Trophoblast cell (in vitro differentiated cells and primary cell): Measurements from ENCODE around the gene ADAM8.

ENCODE experiments used
- DNase-seq, 2 donors: peaks; one replicate each; pipeline ENCODE4 v3.0.0-alpha.2; 2016
- H2AFZ ChIP-seq: 2 replicates; pipeline ENCODE4 v1.6.1; 2013; ENCODE audit warnings: low read length, moderate library complexity, mild to moderate bottlenecking; ENCODE audit not compliant: insufficient read depth, poor library complexity
- H2AK5ac ChIP-seq: 2 replicates; pipeline ENCODE4 v1.6.1; 2013; ENCODE audit warnings: mild to moderate bottlenecking, low read length
- H2BK120ac ChIP-seq: 2 replicates; pipeline ENCODE4 v1.6.1; 2013; ENCODE audit warnings: low read length, mild to moderate bottlenecking, moderate library complexity; ENCODE audit not compliant: insufficient read depth, poor library complexity
- H2BK12ac ChIP-seq: 2 replicates; pipeline ENCODE4 v1.6.1; 2013; ENCODE audit warnings: mild to moderate bottlenecking, low read length, moderate library complexity
- H2BK5ac ChIP-seq: 2 replicates; pipeline ENCODE4 v1.6.1; 2013; ENCODE audit warnings: low read length, low read depth, moderate library complexity, mild to moderate bottlenecking; ENCODE audit not compliant: poor library complexity
- H3K14ac ChIP-seq: 2 replicates; pipeline ENCODE4 v1.6.1; 2013; ENCODE audit warnings: mild to moderate bottlenecking, low read length
- H3K18ac ChIP-seq: 2 replicates; pipeline ENCODE4 v1.6.1; 2013; ENCODE audit warnings: mild to moderate bottlenecking, low read length
- H3K23ac ChIP-seq: 2 replicates; pipeline ENCODE4 v1.6.1; 2013; ENCODE audit warnings: low read length
- H3K27ac ChIP-seq: 2 replicates; pipeline ENCODE4 v1.5.1; 2013; ENCODE audit warnings: low read depth, mild to moderate bottlenecking, inconsistent platforms, low read length, moderate library complexity
- H3K27me3 ChIP-seq: 2 replicates; pipeline ENCODE4 v1.6.1; 2013; ENCODE audit warnings: inconsistent platforms, mild to moderate bottlenecking, low read length, moderate library complexity; ENCODE audit not compliant: insufficient read depth
- H3K36me3 ChIP-seq, 2 experiments: 1 replicate in 1 of 2; 2 replicates in 1 of 2; pipeline ENCODE4 v1.6.1; 2013; ENCODE audit warnings: low read length in 2 of 2, mild to moderate bottlenecking in 2 of 2, moderate library complexity in 1 of 2; ENCODE audit not compliant: insufficient read depth in 2 of 2, control insufficient read depth in 1 of 2
- H3K4ac ChIP-seq: 2 replicates; pipeline ENCODE4 v1.6.1; 2013; ENCODE audit warnings: low read depth, mild to moderate bottlenecking, low read length, moderate library complexity
- H3K4me1 ChIP-seq, 2 experiments: 1 replicate in 1 of 2; 2 replicates in 1 of 2; pipeline ENCODE4 v1.6.1; 2013; ENCODE audit warnings: low read length in 2 of 2, mild to moderate bottlenecking in 2 of 2, moderate library complexity in 1 of 2; ENCODE audit not compliant: insufficient read depth in 2 of 2, control insufficient read depth in 1 of 2
- H3K4me2 ChIP-seq: 2 replicates; pipeline ENCODE4 v1.6.1; 2013; ENCODE audit warnings: inconsistent platforms, mild to moderate bottlenecking, low read length, moderate library complexity
- H3K4me3 ChIP-seq: 2 replicates; pipeline ENCODE4 v1.5.1; 2013; ENCODE audit warnings: mild to moderate bottlenecking, low read depth, low read length, inconsistent platforms
- H3K79me1 ChIP-seq: one replicate; pipeline ENCODE4 v1.6.1; 2013; ENCODE audit warnings: low read length
- H3K79me2 ChIP-seq: 2 replicates; pipeline ENCODE4 v1.6.1; 2013; ENCODE audit warnings: low read length, mild to moderate bottlenecking; ENCODE audit not compliant: control insufficient read depth, insufficient read depth, poor library complexity
- H3K9ac ChIP-seq: 2 replicates; pipeline ENCODE4 v1.6.1; 2013; ENCODE audit warnings: mild to moderate bottlenecking, low read length
- H3K9me3 ChIP-seq: 2 replicates; pipeline ENCODE4 v1.6.1; 2013; ENCODE audit warnings: low read depth, mild to moderate bottlenecking, control low read depth, inconsistent platforms, low read length; ENCODE audit not compliant: insufficient read depth
- H4K12ac ChIP-seq: 2 replicates; pipeline ENCODE4 v1.6.1; 2013; ENCODE audit warnings: low read depth, mild to moderate bottlenecking, low read length, moderate library complexity
- H4K8ac ChIP-seq: 2 replicates; pipeline ENCODE4 v1.6.1; 2013; ENCODE audit warnings: low read depth, mild to moderate bottlenecking, low read length, moderate library complexity
- H4K91ac ChIP-seq: one replicate; pipeline ENCODE4 v1.6.1; 2013; ENCODE audit warnings: low read depth, mild to moderate bottlenecking, low read length, moderate library complexity
- WGBS: extraction: QIAGEN DNeasy Blood & Tissue Kit; methylation state at CpG from one replicate; pipeline ENCODE4 v1.1.7; 2013; ENCODE audit warnings: missing lambda C conversion rate; ENCODE audit not compliant: insufficient read length, insufficient coverage; ENCODE audit errors: extremely low coverage; 5-methylcytosine and 5-hydroxymethylcytosine counted together

Gene ADAM8

DNA sequence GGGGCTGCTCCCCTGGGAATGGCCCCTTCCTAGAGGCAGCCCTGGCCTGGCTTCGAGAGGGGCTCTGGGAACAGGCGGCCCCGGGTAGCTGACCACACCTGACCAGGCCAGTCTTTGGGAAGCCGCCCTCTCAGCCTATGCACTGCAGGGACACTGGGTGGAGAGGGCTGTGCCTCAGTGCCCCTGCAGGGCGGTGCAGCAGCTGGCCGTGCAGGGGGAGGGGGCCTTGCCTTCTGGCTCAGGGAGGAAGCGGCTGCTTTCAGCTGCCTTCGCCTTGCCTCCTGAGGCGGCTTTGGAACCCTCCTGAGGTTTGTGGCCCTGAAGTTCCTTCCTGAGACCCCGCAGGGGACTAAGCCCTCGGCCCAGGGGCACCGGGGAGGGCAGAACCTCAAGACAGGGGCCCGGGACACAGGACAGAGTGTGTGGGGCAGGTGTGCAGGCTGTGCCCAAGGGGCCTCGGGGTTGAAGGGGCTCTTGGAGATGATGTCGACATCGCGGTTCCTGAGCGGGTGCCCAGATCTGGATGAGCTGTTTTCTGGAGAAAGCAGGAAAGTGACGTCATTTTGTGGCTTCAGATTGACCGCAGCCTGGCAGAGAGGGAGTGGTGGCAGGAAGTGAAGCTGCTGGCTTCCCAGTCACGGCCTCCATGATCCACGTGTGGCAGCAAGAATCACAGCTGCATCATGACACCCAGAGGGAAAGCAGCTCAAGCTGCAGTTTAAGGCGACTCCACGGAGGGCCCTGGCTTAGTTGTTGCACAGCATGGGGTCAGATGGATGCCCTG, 17.7 kb downstream of the ADAM8 start:
- Histone ChIP-seq H3K27ac (no peak overlapping the region), H3K23ac (no peak overlapping the region)
- no CpG with 5 or more reads among the region's 24 CpGs for WGBS

DNA sequence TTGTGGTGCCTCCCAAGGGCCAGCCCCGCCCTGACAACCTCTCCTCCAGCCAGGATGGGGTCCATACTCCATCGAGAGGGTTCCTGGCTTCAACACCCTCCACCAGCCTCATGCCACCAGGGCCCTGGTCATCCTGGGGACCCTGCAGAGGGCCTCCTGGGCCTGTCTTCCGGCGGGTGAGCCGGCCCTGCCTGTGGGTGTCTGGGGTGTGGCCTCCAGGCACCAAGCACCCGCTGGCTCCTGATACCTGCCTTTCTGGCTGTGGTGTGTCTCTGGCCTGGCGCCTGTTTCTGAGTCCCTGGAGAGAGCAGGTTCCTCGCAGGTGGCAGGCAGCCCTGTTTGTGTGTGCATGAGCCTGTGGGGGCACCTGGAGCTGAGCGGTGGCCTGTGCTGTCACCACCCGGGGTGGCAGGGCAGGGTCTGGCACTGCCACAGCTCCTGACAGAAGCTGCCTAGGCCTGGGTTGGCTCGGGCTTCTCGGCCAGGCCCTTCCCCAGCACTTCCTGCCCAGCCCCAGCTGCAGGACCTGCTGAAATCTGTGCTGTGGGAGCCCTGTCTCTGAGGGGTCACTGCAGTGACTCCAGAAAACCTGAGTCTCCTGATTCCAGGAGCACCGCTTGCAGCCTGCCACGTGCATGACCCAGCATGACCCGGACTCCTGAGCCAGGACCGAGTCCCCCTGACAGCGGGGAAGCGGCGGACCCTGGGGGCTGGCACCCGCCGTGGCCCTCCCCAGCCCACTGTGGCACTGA, 18.4 kb downstream of the ADAM8 start:
- Histone ChIP-seq H3K18ac (no peak overlapping the region), H3K23ac (no peak overlapping the region), H3K4me1 (peaks cover 4 to 6% of the 10 kb centered on the region in 2 experiments), H3K36me3 (no peaks in the 10 kb centered on the region), H3K4me2 (no peak overlapping the region), H2BK12ac (no peak overlapping the region), H3K4me3 (no peak overlapping the region), H4K8ac (no peak overlapping the region), H4K91ac (no peak overlapping the region), H3K9ac (no peak overlapping the region), H3K79me1 (peaks cover 4% of the 10 kb centered on the region), H3K9me3 (peaks cover 2% of the 10 kb centered on the region), H4K12ac (no peak overlapping the region), H3K27me3 (no peaks in the 10 kb centered on the region), H3K79me2 (peaks cover 2% of the 10 kb centered on the region), H2BK5ac (no peak overlapping the region), H2BK120ac (no peak overlapping the region), H2AFZ (no peak overlapping the region), H2AK5ac (no peak overlapping the region), H3K14ac (no peak overlapping the region), H3K27ac (no peak overlapping the region), H3K4ac (no peak overlapping the region)
- no CpG with 5 or more reads among the region's 21 CpGs for WGBS
- no peak for DNase-seq

More for the DNA sequence above, 17.7 kb downstream of the ADAM8 start:
- Histone ChIP-seq H3K79me1 (peaks cover 4% of the 10 kb centered on the region), H3K79me2 (peaks cover 2% of the 10 kb centered on the region), H3K4ac (no peak overlapping the region), H3K9ac (no peak overlapping the region), H2AFZ (no peak overlapping the region), H3K4me1 (peaks cover 4 to 6% of the 10 kb centered on the region in 2 experiments), H2BK5ac (no peak overlapping the region), H3K18ac (no peak overlapping the region), H3K4me3 (no peak overlapping the region), H3K27me3 (no peaks in the 10 kb centered on the region), H3K36me3 (no peaks in the 10 kb centered on the region), H2AK5ac (no peak overlapping the region), H4K8ac (no peak overlapping the region), H3K4me2 (no peak overlapping the region), H2BK12ac (no peak overlapping the region), H2BK120ac (no peak overlapping the region), H4K12ac (no peak overlapping the region), H4K91ac (no peak overlapping the region), H3K14ac (no peak overlapping the region), H3K9me3 (peaks cover 2% of the 10 kb centered on the region)
- DNase-seq, result peak; percentile 55 to 62

DNA sequence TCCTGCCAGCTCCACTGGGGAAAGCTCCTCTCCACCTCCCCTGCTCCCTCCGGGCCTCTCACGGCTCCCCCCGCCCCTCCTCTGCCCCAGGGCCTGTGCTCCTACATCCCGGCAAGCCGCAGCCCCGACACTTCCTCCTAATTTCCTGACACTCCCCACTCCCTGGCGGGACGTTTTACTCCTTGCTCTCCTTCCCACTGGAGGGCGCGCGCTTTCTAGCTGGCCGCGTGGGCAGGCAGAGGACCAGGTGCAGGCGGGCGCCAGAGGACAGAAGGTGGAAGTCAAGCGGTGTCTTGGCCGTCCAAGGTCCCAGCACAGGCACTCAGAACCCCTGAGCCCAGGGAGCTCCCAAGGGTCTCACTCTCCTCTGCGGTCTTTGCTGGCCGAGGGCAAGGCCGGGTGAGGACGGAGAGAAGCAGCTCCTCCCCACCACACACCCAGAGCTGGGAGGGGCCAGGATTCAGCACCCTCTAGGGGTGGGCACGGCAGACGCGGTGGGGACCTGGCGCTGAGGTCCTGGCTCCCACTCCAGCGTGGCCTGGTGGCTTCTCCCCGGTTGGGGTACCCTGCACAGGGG, 19.1 kb downstream of the ADAM8 start:
- Histone ChIP-seq H4K91ac (no peak overlapping the region), H3K79me2 (peaks cover 2% of the 10 kb centered on the region), H3K36me3 (no peaks in the 10 kb centered on the region), H3K27me3 (no peaks in the 10 kb centered on the region), H3K23ac (no peak overlapping the region), H3K79me1 (peaks cover 4% of the 10 kb centered on the region), H4K12ac (no peak overlapping the region), H3K4me1 (peaks cover 4 to 6% of the 10 kb centered on the region in 2 experiments), H2BK12ac (no peak overlapping the region), H3K4me3 (no peak overlapping the region), H4K8ac (no peak overlapping the region), H3K14ac (no peak overlapping the region), H2BK5ac (no peak overlapping the region), H3K4me2 (peak overlapping the region; percentile 16), H3K4ac (no peak overlapping the region), H2AK5ac (no peak overlapping the region), H2AFZ (no peak overlapping the region), H3K27ac (no peak overlapping the region), H2BK120ac (no peak overlapping the region), H3K9me3 (peaks cover 2% of the 10 kb centered on the region), H3K9ac (no peak overlapping the region), H3K18ac (no peak overlapping the region)
- peak; percentile 13 to 52 for DNase-seq
- no CpG with 5 or more reads among the region's 27 CpGs for WGBS

DNA sequence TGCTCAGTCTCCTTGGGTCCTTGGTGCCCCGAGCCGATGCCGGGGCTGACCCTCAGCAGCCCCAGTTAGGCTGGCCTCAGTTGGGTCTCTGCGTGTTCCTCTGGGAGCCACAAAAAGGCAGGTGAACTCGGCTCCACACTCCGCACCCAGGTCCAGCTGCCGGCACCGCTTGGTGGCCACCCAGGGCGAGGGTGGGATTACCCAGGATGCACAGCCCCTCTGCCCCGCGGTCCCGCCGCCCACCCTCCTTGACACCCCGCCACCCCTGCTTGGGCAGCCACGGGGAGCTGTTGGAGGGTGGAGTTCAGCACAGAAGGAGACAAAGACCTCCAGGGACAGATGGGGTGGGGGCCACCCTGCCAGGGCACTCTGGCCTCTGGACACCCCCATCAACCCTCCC, 21.3 kb downstream of the ADAM8 start:
- Histone ChIP-seq H3K4me3 (no peak overlapping the region), H4K91ac (no peak overlapping the region), H3K4ac (no peak overlapping the region), H3K4me2 (no peak overlapping the region), H2BK12ac (no peak overlapping the region), H3K9me3 (no peaks in the 10 kb centered on the region), H3K18ac (no peak overlapping the region), H3K23ac (no peak overlapping the region), H3K27ac (no peak overlapping the region), H3K79me1 (no peaks in the 10 kb centered on the region), H2BK5ac (no peak overlapping the region), H3K4me1 (peaks cover 0 to 2% of the 10 kb centered on the region in 2 experiments), H3K79me2 (no peaks in the 10 kb centered on the region), H3K14ac (no peak overlapping the region), H2AFZ (no peak overlapping the region), H4K8ac (no peak overlapping the region), H3K36me3 (no peaks in the 10 kb centered on the region), H3K27me3 (no peaks in the 10 kb centered on the region), H4K12ac (no peak overlapping the region), H3K9ac (no peak overlapping the region), H2AK5ac (no peak overlapping the region), H2BK120ac (no peak overlapping the region)
- DNase-seq, result no peak
- no CpG with 5 or more reads among the region's 15 CpGs for WGBS
